AG04450 (cell line): ENCODE results near the gene RANBP9. TPM values are rescaled to one million over a fixed set of nuclear protein-coding genes. Genes with fewer than 3 reads are reported as not detected.

ENCODE experiments used
- CTCF ChIA-PET: fragments of 300-600, 350-600 bp; formaldehyde crosslinking; extraction: SDS; loops from one replicate; lab custom pipeline; 2022; ENCODE audit warnings: antibody characterized with exemption, inconsistent platforms; lab: Charles Lee
- POLR2A ChIA-PET: fragments of 350-600 bp; formaldehyde crosslinking; extraction: SDS; loops from one replicate; lab custom pipeline; 2021; ENCODE audit warnings: antibody characterized with exemption, inconsistent platforms; lab: Yijun Ruan, JAX
- DNase-seq: peaks from one replicate; pipeline ENCODE4 v3.0.0-alpha.2; 2011; ENCODE audit warnings: low read depth, low spot score
- H3K27ac ChIP-seq: one replicate; pipeline ENCODE4 v1.5.1; 2012; ENCODE audit warnings: low read depth, low read length, control low read depth
- H3K27me3 ChIP-seq: one replicate; pipeline ENCODE4 v1.6.0; 2012; ENCODE audit warnings: low read length; ENCODE audit not compliant: control insufficient read depth, insufficient read depth
- H3K4me3 ChIP-seq: 2 replicates; pipeline ENCODE4 v1.5.1; 2011; ENCODE audit warnings: mild to moderate bottlenecking, low read depth, low read length, control low read depth
- H3K9me3 ChIP-seq: 2 replicates; pipeline ENCODE4 v1.5.1; 2012; ENCODE audit warnings: low read length; ENCODE audit not compliant: control insufficient read depth, insufficient read depth
- polyA plus RNA-seq: library from polyadenylated mRNA; depleted of rRNA; stranded (reverse); fragments of >200 nt; gene quantifications from 2 replicates; pipeline ENCODE4 v1.2.3, GENCODE V29; 2011
- TF ChIP-seq, protein P1 (sequence below): IDR thresholded peaks from 2 replicates; pipeline ENCODE4 v1.5.1; 2011; ENCODE audit warnings: low read depth, low read length, control low read depth, inconsistent platforms

The RANBP9 gene
- polyA plus RNA-seq, 1 experiment = 37.7 TPM

DNA sequence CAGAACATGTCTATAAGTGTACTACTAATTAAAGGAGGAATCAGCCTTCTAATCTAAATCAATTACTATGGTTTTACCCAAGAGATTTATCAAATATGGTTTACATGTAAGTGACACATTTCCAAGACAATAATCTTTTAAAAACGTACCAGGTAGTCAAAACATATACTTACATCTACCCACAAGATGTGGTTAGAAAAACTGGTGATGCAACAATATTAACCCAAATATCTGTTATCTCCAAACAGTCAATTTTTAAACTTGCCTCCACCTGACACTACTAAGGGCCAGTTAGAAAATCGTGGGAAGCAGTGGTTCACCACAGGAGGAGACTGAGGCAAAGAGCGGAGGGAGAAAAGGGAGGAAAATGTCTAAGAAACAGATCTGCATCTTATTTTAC, 68.5 kb downstream of the RANBP9 start:
- DNase-seq = no peak
- Histone ChIP-seq H3K4me3 (no peak overlapping the region), H3K9me3 (no peaks in the 10 kb centered on the region), H3K27me3 (no peaks in the 10 kb centered on the region), H3K27ac (no peak overlapping the region)
- CTCF ChIA-PET = no interaction called here
- TF ChIP-seq, protein P1, sequence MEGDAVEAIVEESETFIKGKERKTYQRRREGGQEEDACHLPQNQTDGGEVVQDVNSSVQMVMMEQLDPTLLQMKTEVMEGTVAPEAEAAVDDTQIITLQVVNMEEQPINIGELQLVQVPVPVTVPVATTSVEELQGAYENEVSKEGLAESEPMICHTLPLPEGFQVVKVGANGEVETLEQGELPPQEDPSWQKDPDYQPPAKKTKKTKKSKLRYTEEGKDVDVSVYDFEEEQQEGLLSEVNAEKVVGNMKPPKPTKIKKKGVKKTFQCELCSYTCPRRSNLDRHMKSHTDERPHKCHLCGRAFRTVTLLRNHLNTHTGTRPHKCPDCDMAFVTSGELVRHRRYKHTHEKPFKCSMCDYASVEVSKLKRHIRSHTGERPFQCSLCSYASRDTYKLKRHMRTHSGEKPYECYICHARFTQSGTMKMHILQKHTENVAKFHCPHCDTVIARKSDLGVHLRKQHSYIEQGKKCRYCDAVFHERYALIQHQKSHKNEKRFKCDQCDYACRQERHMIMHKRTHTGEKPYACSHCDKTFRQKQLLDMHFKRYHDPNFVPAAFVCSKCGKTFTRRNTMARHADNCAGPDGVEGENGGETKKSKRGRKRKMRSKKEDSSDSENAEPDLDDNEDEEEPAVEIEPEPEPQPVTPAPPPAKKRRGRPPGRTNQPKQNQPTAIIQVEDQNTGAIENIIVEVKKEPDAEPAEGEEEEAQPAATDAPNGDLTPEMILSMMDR = no peak
- POLR2A ChIA-PET = no interaction called here

DNA sequence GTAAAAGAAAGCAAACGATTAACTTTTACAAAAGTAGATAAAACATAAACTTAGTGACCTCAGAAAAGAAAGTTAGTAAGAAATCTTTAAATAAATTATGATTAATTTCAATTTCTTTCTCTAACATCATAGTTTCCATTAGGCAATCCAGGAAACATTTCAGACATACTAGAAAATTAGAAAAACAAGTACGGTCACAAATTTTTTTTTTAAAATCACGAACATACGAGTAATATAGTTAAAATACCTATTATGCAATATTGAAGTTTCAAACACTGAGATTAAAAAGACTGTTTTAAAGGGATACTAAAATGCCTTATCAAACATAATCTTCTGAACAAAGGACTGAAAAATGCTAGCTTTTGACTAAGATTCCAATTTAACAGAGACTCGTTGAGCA, 70.3 kb downstream of the RANBP9 start:
- Histone ChIP-seq H3K27me3 (no peaks in the 10 kb centered on the region), H3K27ac (no peak overlapping the region), H3K4me3 (no peak overlapping the region), H3K9me3 (no peaks in the 10 kb centered on the region)
- ChIA-PET CTCF (interaction anchor here (0.7 to 1.1 kb wide), 2 partner anchors 17 to 154 kb away, joined by 3 read pairs; no protein-coding TSS in a partner anchor), POLR2A (no interaction called here)
- TF ChIP-seq, protein P1 = no peak
- DNase-seq = no peak

DNA sequence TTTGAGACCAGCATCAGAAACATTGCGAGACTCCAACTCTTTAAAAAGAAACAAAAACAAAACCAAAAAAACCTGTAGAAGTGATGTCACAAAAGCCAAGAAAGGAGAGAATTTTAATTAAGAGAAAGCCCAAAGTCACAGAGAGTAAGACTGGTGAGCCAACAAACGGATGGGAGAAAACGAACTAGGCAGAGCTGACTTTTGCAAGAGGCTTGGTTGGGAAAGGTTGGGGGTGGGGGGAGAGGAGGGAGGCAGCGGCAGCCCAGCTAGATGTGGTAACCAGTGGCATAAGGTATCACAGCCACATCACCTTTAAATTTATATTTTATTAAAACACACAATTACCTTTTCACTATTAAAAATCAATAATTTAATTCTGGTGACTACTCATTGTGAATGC, 73.0 kb downstream of the RANBP9 start:
- DNase-seq = no peak
- Histone ChIP-seq H3K27ac (no peak overlapping the region), H3K4me3 (no peak overlapping the region), H3K9me3 (no peaks in the 10 kb centered on the region), H3K27me3 (no peaks in the 10 kb centered on the region)
- TF ChIP-seq, protein P1 = no peak
- POLR2A ChIA-PET = no interaction called here
- CTCF ChIA-PET = no interaction called here

DNA sequence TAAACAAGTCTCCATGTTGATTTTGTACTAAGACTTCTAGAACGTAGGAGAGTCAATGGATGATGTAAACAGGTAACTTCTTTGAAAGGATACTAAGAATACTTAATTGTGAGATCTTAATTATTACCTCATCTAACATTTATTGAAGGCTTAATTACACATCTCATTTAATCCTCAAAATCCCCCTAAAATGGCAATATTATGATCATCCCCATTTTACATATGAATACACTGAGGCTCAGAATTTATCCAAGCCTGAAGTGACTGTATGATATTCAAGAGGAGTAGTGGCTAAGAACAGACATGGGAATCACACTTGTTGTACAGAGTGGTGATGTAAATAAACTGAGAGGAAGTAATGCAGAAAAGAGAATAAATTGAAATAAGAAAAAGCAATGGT, 73.6 kb downstream of the RANBP9 start:
- no peaks in the 10 kb centered on the region for H3K9me3 ChIP-seq
- POLR2A ChIA-PET = no interaction called here
- CTCF ChIA-PET = interaction anchor here (0.7 kb wide), 1 partner anchor 23 kb away, joined by 5 read pairs; the partner anchor contains the start of gene NOL7
- no peak for DNase-seq
- H3K27ac ChIP-seq = no peak overlapping the region
- no peak overlapping the region for H3K4me3 ChIP-seq
- no peaks in the 10 kb centered on the region for H3K27me3 ChIP-seq
- TF ChIP-seq, protein P1 = no peak

DNA sequence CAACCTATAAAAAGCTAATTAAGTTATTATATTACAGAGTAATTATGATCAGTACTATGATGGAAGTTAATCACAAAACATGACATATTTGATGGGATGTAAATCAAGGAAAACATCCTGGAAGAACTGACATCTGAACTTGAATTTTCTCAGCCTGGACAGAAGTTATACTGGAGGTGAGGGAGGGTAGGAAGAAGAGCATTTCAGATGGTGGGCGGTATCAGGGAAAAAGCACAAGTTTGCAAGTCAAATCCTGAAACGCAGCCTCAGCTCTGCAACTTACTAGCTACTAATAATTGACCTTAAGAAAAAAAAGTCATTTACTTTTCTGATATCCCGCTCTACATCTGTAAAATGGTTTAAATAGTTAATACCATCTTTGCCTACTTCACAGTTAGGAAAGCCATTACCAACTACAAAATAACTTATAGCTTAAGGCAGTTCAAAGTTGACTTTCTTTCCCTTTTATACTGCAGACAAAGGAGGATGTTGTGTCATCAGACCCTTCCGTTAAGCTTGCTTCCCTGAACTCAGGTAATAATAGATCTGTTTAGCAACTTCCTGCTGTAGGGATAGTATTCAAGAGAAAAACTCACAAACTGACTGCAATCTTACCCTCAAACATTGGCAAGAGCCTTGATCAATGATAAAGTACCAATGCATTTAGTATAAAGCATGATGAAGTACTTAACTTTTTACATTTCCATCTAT, 75.5 kb downstream of the RANBP9 start:
- TF ChIP-seq, protein P1 = no peak
- no peaks in the 10 kb centered on the region for H3K27me3 ChIP-seq
- no peak overlapping the region for H3K27ac ChIP-seq
- no peak overlapping the region for H3K4me3 ChIP-seq
- DNase-seq = no peak
- H3K9me3 ChIP-seq = no peaks in the 10 kb centered on the region
- ChIA-PET POLR2A (no interaction called here), CTCF (interaction anchor here (0.9 to 1.2 kb wide), 3 partner anchors 11 to 22 kb away, joined by 3 read pairs; no protein-coding TSS in a partner anchor)
